ENCODE measurements around the gene ZNF451.

DNA sequence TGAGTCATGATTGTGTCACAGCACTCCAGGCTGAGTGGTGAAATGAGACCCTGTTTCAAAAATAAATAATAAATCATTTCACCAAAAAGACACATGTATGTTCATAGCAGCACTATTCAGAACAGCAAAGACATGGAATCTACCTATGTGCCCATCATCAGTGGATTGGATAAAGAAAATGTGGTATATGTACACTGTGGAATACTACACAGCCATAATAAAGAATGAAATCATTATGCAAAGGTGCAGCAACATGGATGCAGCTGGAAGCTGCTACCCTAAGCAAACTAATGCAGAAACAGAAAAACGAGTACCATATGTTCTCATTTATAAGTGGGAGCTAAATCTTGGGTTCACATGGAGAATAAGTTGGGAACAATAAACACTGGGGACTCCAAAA, 33.1 kb downstream of the ZNF451 start:
- TF ChIP-seq, protein P1, sequence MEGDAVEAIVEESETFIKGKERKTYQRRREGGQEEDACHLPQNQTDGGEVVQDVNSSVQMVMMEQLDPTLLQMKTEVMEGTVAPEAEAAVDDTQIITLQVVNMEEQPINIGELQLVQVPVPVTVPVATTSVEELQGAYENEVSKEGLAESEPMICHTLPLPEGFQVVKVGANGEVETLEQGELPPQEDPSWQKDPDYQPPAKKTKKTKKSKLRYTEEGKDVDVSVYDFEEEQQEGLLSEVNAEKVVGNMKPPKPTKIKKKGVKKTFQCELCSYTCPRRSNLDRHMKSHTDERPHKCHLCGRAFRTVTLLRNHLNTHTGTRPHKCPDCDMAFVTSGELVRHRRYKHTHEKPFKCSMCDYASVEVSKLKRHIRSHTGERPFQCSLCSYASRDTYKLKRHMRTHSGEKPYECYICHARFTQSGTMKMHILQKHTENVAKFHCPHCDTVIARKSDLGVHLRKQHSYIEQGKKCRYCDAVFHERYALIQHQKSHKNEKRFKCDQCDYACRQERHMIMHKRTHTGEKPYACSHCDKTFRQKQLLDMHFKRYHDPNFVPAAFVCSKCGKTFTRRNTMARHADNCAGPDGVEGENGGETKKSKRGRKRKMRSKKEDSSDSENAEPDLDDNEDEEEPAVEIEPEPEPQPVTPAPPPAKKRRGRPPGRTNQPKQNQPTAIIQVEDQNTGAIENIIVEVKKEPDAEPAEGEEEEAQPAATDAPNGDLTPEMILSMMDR (IDR thresholded peaks at IDR 0.05; ENCODE audit: low read depth, low read length): no peak
- TF ChIP-seq EZH2phosphoT487 (IDR thresholded peaks at IDR 0.05; ENCODE audit: low read depth): no peak
